ENCODE results near the gene FBXO28.

DNA sequence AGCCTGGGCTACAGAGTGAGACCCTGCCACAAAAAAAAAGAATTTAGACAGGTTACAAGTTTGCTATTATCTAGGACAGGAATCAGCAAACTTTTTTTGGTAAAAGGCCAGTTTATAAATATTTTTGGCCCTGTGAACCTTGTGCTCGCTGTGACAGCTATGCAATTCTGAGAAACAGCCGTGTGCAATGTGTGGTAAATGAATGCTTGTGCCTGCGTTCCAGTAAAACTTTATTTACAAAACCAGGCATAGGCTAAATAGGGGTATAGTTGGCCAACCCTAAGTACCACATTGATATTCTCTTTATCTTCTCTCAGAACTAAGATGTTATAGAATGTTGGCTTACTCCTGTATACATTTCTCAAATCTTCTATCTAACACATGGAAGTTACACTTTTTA, 24.3 kb downstream of the FBXO28 start:
- TF ChIP-seq, protein P1, sequence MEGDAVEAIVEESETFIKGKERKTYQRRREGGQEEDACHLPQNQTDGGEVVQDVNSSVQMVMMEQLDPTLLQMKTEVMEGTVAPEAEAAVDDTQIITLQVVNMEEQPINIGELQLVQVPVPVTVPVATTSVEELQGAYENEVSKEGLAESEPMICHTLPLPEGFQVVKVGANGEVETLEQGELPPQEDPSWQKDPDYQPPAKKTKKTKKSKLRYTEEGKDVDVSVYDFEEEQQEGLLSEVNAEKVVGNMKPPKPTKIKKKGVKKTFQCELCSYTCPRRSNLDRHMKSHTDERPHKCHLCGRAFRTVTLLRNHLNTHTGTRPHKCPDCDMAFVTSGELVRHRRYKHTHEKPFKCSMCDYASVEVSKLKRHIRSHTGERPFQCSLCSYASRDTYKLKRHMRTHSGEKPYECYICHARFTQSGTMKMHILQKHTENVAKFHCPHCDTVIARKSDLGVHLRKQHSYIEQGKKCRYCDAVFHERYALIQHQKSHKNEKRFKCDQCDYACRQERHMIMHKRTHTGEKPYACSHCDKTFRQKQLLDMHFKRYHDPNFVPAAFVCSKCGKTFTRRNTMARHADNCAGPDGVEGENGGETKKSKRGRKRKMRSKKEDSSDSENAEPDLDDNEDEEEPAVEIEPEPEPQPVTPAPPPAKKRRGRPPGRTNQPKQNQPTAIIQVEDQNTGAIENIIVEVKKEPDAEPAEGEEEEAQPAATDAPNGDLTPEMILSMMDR (IDR thresholded peaks at IDR 0.05): no peak
- TF ChIP-seq POLR2AphosphoS5 (IDR thresholded peaks at IDR 0.05): no peak

Measured in breast epithelium (tissue), 3 donors.